Astrocyte (in vitro differentiated cells and primary cell): Measurements from ENCODE around the gene BCL11B. TPM values are rescaled to one million over a fixed set of nuclear protein-coding genes. Genes with fewer than 3 reads are reported as not detected.

Source experiments
- DNase-seq: peaks from one replicate; pipeline ENCODE4 v3.0.0-alpha.2; 2010; ENCODE audit warnings: low read depth
- FAIRE-seq: peaks from 2 replicates; lab custom pipeline; 2011; peaks lifted over from hg19 to GRCh38; lab: Jason Lieb, UNC
- H2AFZ ChIP-seq: 2 replicates; pipeline ENCODE4 v1.6.0; 2012; ENCODE audit warnings: low read depth, low read length, inconsistent platforms
- H3K27ac ChIP-seq: 2 replicates; pipeline ENCODE4 v1.5.1; 2011; ENCODE audit warnings: low read depth, low read length, inconsistent platforms
- H3K27me3 ChIP-seq: 2 replicates; pipeline ENCODE4 v1.6.0; 2011; ENCODE audit warnings: low read length, inconsistent platforms; ENCODE audit not compliant: insufficient read depth
- H3K36me3 ChIP-seq: 2 replicates; pipeline ENCODE4 v1.5.1; 2011; ENCODE audit warnings: low read length, inconsistent platforms; ENCODE audit not compliant: insufficient read depth
- H3K4me1 ChIP-seq: 2 replicates; pipeline ENCODE4 v1.5.1; 2011; ENCODE audit warnings: low read length, inconsistent platforms; ENCODE audit not compliant: insufficient read depth
- H3K4me2 ChIP-seq: 2 replicates; pipeline ENCODE4 v1.6.0; 2012; ENCODE audit warnings: low read length, inconsistent platforms
- H3K4me3 ChIP-seq: 2 replicates; pipeline ENCODE4 v1.5.1; 2011; ENCODE audit warnings: low read depth, mild to moderate bottlenecking, low read length, inconsistent platforms; ENCODE audit not compliant: insufficient read depth
- H3K79me2 ChIP-seq: 2 replicates; pipeline ENCODE4 v1.6.0; 2012; ENCODE audit warnings: mild to moderate bottlenecking, low read length, inconsistent platforms; ENCODE audit not compliant: insufficient read depth
- H3K9ac ChIP-seq: 2 replicates; pipeline ENCODE4 v1.6.0; 2012; ENCODE audit warnings: mild to moderate bottlenecking, low read length, inconsistent platforms
- H3K9me3 ChIP-seq: 2 replicates; pipeline ENCODE4 v1.5.1; 2012; ENCODE audit warnings: low read depth, mild to moderate bottlenecking, low read length, inconsistent platforms; ENCODE audit not compliant: insufficient read depth
- H4K20me1 ChIP-seq: 2 replicates; pipeline ENCODE4 v1.6.0; 2012; ENCODE audit warnings: low read length, inconsistent platforms; ENCODE audit not compliant: insufficient read depth
- H3K27ac Mint-ChIP-seq: one replicate; pipeline ENCODE4 v1.8.0; 2021; ENCODE audit warnings: mild to moderate bottlenecking, mixed read lengths; ENCODE audit not compliant: unreplicated experiment
- H3K27me3 Mint-ChIP-seq: one replicate; pipeline ENCODE4 v1.8.0; 2021; ENCODE audit warnings: low read depth, mixed read lengths; ENCODE audit not compliant: unreplicated experiment
- H3K36me3 Mint-ChIP-seq: one replicate; pipeline ENCODE4 v1.8.0; 2021; ENCODE audit warnings: low read depth, mixed read lengths; ENCODE audit not compliant: unreplicated experiment
- H3K4me1 Mint-ChIP-seq: one replicate; pipeline ENCODE4 v1.8.0; 2021; ENCODE audit warnings: low read depth, mixed read lengths; ENCODE audit not compliant: unreplicated experiment
- H3K4me3 Mint-ChIP-seq: one replicate; pipeline ENCODE4 v1.8.0; 2021; ENCODE audit warnings: mild to moderate bottlenecking, moderate library complexity, mixed read lengths; ENCODE audit not compliant: unreplicated experiment
- H3K9me3 Mint-ChIP-seq: one replicate; pipeline ENCODE4 v1.8.0; 2021; ENCODE audit warnings: mild to moderate bottlenecking, mixed read lengths; ENCODE audit not compliant: unreplicated experiment
- EZH2 ChIP-seq: IDR thresholded peaks from 2 replicates; pipeline ENCODE4 v1.6.1; 2012; ENCODE audit warnings: mild to moderate bottlenecking, low read length, inconsistent platforms; ENCODE audit not compliant: insufficient read depth
- total RNA-seq: library from RNA; stranded (reverse); gene quantifications from 2 replicates; pipeline ENCODE4 v1.2.1, GENCODE V29; 2021
- TF ChIP-seq, protein P1 (sequence below): IDR thresholded peaks from 2 replicates; pipeline ENCODE4 v1.5.1; 2011; ENCODE audit warnings: low read depth, mild to moderate bottlenecking, inconsistent platforms, low read length, moderate library complexity; ENCODE audit not compliant: insufficient read depth

The BCL11B gene
- total RNA-seq, 1 donor from 2014 or later, result 1.1 TPM

DNA sequence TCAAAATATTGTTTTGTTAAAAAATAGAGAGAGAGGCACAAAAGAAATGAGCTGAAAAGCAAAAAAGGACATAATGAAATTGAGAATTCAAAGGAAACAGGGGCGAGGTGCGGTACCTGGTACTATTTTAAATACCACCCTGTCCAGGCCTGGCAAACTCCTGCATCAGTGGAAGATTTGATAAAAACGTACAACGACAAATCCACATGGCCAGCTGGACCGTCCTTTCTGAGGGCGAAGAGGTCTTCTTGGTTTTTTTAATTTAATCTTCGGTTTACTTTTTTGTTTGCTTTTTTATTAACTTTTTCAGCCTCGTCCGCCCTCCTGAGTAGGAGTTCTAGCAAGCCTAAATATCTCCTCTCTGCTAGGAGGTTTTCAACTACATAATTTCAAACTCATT, 11.9 kb downstream of the BCL11B start:
- Histone ChIP-seq H3K9me3 (no peaks in the 10 kb centered on the region), H3K4me1 (no peaks in the 10 kb centered on the region), H3K36me3 (no peaks in the 10 kb centered on the region), H4K20me1 (no peaks in the 10 kb centered on the region), H3K4me2 (no peak overlapping the region), H3K79me2 (no peaks in the 10 kb centered on the region), H3K4me3 (no peak overlapping the region), H3K9ac (no peak overlapping the region), H2AFZ (no peak overlapping the region), H3K27ac (no peak overlapping the region), H3K27me3 (peaks cover 17% of the 10 kb centered on the region)
- Mint-ChIP-seq H3K27ac (no peak overlapping the region), H3K36me3 (peaks cover 2% of the 10 kb centered on the region), H3K4me1 (peaks cover 8% of the 10 kb centered on the region), H3K9me3 (no peaks in the 10 kb centered on the region), H3K4me3 (no peak overlapping the region), H3K27me3 (peaks cover 67% of the 10 kb centered on the region)
- no peak for FAIRE-seq
- no peak for DNase-seq
- TF ChIP-seq, protein P1, sequence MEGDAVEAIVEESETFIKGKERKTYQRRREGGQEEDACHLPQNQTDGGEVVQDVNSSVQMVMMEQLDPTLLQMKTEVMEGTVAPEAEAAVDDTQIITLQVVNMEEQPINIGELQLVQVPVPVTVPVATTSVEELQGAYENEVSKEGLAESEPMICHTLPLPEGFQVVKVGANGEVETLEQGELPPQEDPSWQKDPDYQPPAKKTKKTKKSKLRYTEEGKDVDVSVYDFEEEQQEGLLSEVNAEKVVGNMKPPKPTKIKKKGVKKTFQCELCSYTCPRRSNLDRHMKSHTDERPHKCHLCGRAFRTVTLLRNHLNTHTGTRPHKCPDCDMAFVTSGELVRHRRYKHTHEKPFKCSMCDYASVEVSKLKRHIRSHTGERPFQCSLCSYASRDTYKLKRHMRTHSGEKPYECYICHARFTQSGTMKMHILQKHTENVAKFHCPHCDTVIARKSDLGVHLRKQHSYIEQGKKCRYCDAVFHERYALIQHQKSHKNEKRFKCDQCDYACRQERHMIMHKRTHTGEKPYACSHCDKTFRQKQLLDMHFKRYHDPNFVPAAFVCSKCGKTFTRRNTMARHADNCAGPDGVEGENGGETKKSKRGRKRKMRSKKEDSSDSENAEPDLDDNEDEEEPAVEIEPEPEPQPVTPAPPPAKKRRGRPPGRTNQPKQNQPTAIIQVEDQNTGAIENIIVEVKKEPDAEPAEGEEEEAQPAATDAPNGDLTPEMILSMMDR, result no peak
- TF ChIP-seq EZH2, result no peak

DNA sequence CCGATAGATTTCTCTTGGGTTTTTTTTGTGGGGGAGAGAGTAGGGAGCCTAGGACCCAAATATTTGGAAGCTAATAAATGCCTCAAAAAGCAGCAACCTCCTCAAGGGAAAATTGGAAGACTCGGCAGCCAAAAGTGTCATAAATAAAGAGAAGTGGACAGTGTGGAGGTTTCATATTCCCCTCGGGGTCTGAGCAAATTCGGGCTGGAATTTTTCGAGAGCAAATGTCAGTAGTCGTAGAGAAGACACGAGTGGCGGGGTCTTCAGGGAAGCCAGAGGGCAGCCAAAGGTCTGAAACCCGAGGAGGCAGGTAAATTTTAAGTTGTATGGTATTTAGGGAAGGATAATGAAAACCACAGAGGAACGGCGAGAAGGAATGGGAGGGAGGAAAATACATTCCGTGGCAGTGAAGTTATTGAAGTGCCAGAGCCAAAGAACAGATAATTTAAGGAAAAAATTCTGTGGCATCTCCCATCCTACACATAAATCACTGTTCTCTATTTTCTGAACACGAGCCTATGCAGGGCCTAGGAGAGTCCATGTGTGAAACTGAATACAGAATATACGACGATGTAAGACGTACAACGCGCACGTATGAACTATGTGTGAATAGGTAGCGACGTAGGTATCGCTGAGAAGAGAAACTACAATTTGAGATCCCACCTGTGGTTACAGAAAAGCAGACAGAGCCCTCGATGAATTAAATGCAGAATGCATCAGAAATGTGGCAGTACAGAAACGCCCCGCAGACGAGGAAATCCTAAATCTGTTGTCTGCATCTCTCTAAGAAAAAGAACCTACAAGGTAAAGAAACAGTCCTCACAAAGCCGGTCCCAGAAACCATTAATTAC, 12.9 kb downstream of the BCL11B start:
- H3K4me3 Mint-ChIP-seq, result no peak overlapping the region
- H4K20me1 ChIP-seq, result no peaks in the 10 kb centered on the region
- H2AFZ ChIP-seq, result no peak overlapping the region
- TF ChIP-seq, protein P1, result no peak
- no peak for TF ChIP-seq EZH2
- H3K9me3 Mint-ChIP-seq, result no peaks in the 10 kb centered on the region
- H3K4me1 Mint-ChIP-seq, result peaks cover 8% of the 10 kb centered on the region
- no peaks in the 10 kb centered on the region for H3K36me3 ChIP-seq
- H3K36me3 Mint-ChIP-seq, result peaks cover 2% of the 10 kb centered on the region
- no peak overlapping the region for H3K4me2 ChIP-seq
- peaks cover 61% of the 10 kb centered on the region for H3K27me3 Mint-ChIP-seq
- no peaks in the 10 kb centered on the region for H3K9me3 ChIP-seq
- H3K27ac ChIP-seq, result no peak overlapping the region
- H3K4me3 ChIP-seq, result no peak overlapping the region
- no peak overlapping the region for H3K27ac Mint-ChIP-seq
- no peaks in the 10 kb centered on the region for H3K79me2 ChIP-seq
- DNase-seq (no peak), FAIRE-seq (no peak)
- H3K9ac ChIP-seq, result no peak overlapping the region
- H3K27me3 ChIP-seq, result peaks cover 13% of the 10 kb centered on the region
- no peaks in the 10 kb centered on the region for H3K4me1 ChIP-seq

DNA sequence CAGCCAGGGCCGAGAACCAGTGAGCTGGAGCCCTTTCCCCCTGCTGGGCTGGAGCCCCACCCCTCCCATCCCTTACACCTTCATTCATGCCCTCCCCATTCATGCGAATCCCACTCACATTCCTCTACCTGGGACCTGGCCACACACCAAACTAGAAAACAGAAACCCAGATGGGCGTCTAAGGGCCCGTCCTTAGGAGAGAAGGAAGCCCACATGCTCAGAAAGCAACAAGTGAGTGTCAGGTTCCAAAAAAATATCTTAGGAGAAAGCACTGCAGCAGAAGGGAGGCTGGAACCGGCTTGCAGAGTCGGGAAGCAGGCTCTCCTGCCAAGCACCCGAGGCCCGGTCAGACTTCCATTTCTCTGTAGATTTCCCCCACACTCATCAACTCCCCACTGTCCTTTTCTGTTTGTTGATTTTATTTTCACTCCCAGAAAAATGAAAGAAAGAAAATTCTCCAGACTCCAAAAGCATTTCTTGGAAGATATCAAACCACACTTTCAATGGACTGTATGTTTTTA, 13.6 kb downstream of the BCL11B start:
- Histone ChIP-seq H3K4me3 (no peak overlapping the region), H3K36me3 (no peaks in the 10 kb centered on the region), H3K9ac (no peak overlapping the region), H3K27me3 (peaks cover 8% of the 10 kb centered on the region), H3K4me1 (no peaks in the 10 kb centered on the region), H3K79me2 (no peaks in the 10 kb centered on the region), H3K27ac (no peak overlapping the region), H4K20me1 (no peaks in the 10 kb centered on the region), H2AFZ (no peak overlapping the region), H3K9me3 (no peaks in the 10 kb centered on the region), H3K4me2 (no peak overlapping the region)
- Mint-ChIP-seq H3K4me1 (peaks cover 8% of the 10 kb centered on the region), H3K27ac (no peak overlapping the region), H3K27me3 (peaks cover 61% of the 10 kb centered on the region), H3K9me3 (no peaks in the 10 kb centered on the region), H3K4me3 (no peak overlapping the region), H3K36me3 (peaks cover 2% of the 10 kb centered on the region)
- TF ChIP-seq EZH2, result no peak
- TF ChIP-seq, protein P1, result no peak
- FAIRE-seq (no peak), DNase-seq (no peak)
